GM19395 (cell line): ENCODE results near the gene CDKN2A.
"Not testable (repeated sequence)": the region's sequence is repeated elsewhere in the genome, so short reads cannot be mapped to it uniquely, and the experiment has no call there.

Experiments
- ATAC-seq: cut with Tn5 transposase; IDR thresholded peaks from one replicate; pipeline ENCODE4 v1.9.1; 2021; ENCODE audit warnings: mild to moderate bottlenecking, moderate library complexity; ENCODE audit not compliant: unreplicated experiment

CDKN2A gene

DNA sequence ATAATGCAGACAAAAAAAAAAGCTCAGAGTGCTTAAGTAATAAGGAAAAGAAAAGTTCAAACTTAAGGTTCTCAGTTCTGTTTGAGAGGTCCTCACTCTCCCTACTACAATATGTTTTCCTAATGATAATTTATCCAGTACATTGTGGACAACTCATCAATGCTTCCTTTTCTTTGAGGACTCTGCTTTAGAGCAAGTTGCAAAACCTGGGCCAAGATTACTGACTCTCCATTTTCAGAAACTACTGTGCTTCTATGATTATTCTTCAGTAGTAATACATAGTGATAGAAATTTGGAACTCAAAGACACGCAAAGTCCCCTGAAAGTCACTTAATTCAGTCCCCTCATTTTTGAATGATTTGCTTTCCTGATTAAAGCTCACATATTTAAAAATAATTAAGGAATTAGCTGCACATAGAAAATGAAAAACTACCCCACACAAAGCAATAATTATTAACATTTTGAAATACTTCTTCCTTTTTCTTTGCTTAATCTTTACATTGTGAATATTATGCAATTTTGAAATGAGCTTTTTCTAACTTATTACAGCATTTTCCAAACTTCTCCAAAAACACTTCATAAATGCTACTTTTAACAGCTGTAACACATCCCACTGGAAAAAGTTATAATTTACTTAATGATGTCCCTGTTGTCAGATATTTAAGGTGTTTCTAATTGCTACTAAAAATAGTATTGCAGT is 11.2 kb downstream of the CDKN2A start:
- ATAC-seq, result no peak

DNA sequence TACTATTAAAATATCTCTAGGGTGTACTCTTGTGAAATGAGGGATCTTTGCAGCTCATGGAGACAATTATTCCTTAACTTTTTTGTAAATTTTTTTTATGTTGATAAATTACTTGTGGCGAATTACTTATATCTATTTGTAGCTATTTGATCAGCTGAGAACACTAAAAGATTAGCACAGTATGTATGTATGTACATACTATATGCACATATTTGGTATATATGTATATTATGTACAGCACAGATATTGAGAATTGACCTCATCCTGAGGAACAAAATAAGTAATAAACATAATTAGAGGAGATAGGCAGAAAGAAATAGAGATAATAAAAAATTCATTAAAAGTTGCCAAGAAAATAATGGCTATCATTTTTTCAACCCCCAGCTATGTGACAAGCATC is 11.8 kb downstream of the CDKN2A start:
- no peak for ATAC-seq

DNA sequence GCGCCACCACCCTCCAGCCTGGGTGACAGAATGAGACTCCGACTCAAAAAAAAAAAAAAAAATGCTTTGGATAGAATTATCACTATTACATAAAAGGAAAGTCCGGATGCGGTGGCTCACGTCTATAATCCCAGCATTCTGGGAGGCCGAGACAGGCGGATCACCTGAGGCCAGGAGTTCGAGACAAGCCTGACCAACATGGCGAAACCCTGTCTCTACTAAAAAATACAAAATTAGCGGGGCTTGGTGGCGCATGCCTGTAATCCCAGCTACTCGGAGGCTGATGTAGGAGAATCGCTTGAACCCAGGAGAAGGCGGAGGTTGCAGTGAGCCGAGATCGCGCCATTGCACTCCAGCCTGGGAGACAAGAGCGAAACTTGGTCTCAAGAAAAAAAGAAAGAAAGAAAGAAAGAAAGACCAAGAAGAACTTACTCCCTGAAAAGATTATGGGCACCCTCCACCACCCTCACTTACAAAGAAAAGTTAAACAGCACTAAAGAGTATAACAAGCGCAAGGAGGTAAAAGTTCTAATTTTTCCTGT is 17.8 kb downstream of the CDKN2A start:
- ATAC-seq, result no peak

DNA sequence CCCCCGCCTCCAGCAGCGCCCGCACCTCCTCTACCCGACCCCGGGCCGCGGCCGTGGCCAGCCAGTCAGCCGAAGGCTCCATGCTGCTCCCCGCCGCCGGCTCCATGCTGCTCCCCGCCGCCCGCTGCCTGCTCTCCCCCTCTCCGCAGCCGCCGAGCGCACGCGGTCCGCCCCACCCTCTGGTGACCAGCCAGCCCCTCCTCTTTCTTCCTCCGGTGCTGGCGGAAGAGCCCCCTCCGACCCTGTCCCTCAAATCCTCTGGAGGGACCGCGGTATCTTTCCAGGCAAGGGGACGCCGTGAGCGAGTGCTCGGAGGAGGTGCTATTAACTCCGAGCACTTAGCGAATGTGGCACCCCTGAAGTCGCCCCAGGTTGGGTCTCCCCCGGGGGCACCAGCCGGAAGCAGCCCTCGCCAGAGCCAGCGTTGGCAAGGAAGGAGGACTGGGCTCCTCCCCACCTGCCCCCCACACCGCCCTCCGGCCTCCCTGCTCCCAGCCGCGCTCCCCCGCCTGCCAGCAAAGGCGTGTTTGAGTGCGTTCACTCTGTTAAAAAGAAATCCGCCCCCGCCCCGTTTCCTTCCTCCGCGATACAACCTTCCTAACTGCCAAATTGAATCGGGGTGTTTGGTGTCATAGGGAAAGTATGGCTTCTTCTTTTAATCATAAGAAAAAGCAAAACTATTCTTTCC is 19.3 kb downstream of the CDKN2A start:
- ATAC-seq, result peak; percentile 66

DNA sequence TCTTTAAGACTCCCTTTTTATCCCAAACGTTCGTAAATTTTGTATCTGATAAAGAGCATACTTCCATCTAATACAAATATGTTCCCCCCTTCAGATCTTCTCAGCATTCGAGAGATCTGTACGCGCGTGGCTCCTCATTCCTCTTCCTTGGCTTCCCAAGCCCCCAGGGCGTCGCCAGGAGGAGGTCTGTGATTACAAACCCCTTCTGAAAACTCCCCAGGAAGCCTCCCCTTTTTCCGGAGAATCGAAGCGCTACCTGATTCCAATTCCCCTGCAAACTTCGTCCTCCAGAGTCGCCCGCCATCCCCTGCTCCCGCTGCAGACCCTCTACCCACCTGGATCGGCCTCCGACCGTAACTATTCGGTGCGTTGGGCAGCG is 19.9 kb downstream of the CDKN2A start:
- no peak for ATAC-seq

DNA sequence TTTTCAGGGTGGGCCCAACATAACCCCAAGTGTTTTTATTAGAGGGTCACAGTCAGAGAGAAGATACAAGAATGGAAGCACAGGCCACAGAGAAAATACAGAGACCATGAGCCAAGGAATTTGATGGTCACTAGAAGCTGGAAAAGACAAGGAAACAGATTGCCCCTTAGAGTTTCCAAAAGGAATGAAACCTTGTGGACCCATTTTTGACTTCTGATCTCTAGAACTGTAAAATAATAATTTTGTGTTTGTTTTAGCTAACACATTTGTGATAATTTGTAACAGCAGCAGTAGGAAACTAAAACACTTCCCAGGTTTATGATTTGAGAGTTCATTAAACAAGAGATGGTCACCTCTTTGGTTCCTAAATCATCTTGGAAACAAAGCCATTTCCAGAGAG is 21.8 kb downstream of the CDKN2A start:
- no peak for ATAC-seq

DNA sequence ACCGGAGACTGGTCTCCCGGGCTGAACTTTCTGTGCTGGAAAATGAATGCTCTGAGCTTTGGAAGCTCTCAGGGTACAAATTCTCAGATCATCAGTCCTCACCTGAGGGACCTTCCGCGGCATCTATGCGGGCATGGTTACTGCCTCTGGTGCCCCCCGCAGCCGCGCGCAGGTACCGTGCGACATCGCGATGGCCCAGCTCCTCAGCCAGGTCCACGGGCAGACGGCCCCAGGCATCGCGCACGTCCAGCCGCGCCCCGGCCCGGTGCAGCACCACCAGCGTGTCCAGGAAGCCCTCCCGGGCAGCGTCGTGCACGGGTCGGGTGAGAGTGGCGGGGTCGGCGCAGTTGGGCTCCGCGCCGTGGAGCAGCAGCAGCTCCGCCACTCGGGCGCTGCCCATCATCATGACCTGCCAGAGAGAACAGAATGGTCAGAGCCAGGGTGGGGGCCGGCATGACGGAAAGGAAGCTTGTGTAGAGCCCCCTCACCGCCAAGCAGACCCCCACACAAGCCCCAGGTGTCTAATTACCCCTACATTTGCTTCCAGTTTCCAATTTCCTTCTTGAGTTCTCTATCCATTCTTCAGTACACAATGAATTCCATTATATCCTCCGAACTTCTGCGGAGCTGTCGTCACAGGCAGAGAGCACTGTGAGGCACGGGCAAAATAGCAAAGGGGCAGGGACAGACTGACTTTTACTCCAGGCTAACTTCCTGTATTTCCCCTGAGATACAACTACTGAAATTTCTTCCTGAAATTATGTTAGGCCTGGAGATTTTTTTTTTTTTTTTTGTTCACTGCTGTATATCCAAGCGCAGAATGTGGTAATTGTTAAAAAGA is 23.2 kb downstream of the CDKN2A start:
- ATAC-seq, result no peak

DNA sequence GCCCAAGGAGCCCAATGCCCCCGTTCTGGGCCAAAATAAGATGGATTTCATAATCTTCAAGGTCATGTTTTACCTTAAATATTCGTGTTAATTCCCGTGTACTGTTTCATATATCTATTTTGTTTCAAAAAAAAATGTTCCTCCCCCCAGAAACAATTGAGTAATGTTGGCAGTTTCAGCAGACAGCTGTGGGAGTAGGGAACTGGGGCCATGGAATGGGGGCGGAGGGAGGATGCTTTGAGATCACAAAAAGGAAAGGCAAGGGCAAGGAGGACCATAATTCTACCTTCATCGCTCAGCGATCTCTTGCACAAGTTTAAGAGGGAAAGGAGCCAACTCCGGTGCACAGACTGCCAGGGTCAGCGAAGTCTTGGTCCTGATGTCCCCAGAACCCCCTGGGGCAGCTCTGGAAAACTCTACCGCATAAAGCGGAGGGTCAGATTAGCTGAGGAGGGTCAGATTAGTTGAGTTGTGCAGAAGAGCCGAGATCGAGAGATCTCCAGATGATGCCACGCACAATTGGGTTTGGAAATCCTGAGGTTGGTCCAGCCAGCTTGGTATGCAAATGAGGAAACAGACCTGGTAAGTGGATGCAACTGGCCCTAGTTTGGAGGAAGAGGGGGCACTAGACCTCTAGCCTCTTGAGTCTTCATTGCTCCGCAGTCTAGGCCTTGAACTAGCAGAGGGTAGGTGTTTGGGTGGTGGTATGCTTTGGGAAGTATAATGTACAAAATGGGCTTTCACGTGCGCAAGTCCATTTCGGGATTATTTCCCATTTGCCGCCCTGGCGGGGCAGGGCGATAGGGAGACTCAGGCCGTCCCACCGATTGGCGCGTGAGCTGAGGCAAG is 24.0 kb downstream of the CDKN2A start:
- ATAC-seq, result no peak

DNA sequence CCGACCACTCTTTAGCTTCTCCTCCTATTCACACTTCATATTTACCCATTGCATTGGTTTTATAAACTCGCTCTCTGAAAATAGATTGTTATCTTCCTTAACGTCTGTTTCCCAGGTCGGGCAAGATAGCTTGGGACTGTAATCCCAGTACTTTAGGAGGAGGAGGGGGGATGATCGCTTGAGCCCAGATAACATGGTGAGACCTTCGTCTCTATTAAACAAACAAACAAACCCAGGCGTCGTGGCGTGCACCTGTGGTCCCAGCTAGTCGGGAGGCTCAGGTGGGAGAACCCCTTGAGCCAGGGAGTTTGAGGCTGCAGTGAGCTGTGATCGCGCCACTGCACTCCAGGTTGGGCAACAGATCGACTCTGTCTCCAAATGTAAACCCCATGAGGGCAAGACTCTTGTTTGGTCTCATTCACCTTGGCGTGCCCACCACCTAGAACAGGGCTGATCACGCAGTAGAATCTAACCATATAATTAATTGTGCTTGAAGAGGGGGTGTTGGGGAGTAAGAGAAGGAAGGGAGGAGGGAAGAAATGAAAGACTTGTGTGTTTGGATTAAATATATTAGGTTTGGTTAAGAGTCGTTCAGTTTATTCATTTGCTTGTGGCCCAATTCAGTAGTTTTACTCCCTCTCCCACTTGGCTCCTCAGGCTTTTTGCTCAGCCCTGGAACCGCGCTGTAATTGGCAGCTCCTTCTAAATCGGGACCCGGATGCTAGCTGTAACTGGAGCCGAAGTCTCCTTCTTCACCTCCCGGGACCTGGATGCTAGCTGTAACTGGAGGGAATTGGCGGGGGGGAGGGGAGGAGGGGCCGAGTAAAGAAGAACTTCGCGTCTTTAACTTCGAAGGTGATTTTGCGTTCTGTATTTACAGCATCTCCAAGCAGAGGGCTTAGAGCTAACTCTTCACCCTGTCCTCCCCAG is 24.9 kb downstream of the CDKN2A start:
- ATAC-seq, result no peak

DNA sequence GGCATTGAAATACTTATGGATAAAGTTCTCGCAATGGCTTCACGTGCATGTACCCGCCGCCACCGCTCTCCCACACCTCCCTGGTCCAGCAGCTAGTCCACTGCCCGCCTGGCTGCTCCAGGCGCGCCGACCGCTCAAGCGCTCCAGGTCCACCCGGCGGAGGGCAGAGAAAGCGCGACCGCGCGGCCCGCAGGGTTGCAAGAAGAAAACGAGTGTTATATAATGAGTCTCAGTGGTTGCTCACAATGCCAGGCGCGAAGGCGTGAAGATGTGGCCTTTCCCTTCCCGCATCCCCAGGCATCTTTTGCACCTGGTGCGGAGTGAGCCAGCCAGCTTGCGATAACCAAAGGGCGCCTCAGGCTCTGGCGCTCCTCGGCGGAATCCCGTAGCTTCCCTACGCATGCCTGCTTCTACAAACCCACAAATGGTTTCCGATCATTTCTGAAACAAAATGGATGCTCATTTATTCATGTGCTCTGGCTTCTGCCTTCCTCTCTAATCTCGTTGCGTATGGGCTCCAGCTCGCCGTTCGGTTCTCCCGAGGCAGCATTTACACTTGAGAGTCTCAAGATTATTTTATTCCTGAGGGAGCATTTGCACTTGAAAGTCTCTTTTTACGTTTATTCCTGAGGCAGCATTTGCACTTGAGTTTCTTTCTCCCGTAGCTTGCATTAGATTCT is 25.7 kb downstream of the CDKN2A start:
- ATAC-seq, result no peak

DNA sequence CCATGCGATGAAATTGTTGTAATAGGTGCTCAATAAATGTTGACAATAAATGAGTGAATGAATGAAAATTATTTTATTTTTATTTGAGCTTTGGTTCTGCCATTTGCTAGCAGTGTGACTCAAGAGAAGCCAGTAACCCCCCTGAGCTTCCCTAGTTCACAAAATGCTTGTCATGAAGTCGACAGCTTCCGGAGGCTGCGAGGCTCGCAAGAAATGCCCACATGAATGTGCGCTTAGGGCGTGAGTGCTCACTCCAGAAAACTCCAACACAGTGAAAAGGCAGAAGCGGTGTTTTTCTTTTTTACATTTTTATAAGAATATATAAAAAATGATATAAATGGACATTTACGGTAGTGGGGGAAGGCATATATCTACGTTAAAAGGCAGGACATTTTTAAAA is 26.5 kb downstream of the CDKN2A start:
- no peak for ATAC-seq

DNA sequence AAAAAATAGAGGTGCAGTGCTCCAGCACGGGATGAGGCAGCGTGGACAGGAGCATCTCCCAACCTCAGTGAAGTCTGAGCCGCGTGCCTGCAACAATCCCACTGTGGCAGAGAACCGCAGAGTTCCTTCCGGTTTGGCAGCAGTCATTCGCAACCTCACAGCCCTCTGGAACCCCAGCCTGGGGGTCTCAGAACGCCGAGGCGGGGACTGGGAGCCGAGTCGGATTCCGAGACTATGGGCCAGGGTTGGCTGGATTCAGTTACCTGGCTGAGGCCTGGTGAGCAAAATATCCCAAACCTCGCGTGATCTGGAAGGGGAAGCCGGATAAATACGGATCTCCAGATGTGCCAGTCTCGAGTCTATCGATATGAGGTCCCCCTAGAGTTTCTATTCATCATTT is 27.0 kb downstream of the CDKN2A start:
- no peak for ATAC-seq

DNA sequence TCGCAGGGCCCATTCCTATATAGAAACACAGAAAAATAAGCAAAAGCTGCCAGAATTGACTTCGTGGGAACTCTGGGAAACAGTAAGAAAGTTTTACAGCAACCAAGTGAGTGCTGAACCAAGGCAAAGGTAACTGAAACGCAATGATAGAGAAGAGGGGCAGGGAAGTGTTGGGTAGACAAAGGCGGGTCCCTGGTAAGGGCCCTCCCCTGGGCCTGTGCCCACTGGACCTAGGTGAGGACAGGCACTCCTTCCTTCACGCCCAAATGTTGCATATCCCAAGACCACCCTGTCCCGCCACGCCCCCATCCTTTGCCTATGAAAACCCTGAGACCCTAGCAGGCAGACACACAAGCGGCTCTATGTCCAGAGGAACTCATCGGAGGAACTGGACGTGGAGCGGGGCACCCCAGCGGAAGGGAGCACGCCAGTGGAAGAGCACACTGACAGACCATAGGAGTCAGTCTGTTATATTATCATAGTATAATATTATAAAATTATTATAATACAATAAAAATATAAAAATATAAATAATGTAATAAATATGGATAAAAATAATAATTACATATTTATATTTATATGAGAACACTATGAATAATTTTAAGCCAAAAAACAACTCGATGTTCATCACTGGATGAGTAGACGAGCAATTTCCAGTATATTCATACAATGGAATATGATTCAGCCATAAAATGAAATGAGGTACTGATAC is 27.9 kb downstream of the CDKN2A start:
- ATAC-seq, result no peak

DNA sequence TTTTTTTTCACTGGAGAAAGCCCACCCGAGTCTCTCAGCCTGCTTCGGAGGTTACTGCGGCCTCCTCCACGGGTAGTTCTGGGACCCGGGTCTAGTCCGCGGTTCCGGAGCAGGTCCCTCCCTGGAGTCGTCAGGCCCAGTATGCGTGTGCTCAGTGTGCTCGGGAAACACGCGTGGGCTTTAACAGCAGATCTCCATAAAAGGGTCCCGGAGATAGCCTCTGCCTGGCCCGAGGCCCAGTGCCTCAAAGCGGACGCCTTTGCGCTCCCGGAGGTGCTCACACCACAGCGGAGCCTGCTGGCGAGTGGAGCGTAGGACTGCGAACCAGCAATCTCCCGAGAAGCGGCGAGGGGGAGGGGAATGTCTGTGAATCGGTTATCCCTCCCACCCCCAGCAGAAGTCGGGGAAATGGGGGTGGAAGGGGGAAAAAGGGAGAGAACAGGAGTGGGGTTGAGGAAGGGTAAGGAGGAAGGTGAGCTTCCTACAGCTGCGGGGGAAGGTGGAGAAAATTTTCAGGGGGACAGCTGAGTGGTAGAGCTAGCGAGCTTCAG is 28.7 kb downstream of the CDKN2A start:
- ATAC-seq, result peak; percentile 82

DNA sequence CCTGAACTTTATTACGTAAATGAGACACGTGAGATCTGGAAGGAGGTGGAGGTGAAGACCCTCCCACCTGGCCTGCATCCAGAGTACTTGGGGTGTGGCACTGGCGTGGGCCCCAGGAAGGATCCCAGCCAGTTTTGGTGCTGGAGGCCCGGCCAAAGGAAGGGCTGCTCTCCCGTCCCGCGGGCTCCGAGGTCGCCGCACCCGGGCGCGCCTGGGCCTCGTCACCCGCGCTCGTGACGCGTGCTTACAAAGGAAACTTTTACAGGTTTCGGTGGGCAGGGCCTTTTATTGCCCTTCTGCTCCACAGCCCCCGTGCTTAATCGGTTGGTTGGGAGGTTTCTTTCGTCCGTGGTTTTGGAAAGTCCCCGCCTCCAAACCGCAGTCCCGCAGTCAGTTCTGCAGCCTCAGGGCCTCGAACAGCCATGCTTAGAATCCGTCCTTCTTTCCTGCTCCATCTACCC is 29.2 kb downstream of the CDKN2A start:
- peak; percentile 76 for ATAC-seq

DNA sequence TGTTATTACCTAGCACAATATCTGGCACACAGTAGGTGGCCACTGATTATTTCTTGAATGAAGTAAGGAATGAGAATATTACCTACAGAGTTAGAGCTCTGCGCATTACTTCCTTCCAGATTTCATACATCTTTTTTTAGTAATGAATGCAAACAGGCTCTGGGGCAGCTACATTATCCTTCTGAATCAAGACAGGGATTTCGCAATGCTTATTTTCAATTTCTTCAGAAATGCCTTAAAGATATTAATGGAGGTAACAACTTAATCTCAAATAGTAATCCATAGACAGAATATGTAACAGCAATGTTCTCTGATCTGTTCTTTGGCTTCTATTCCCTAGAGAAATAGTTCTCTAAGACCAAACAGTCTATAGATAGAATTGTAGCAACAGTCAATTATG is 32.6 kb downstream of the CDKN2A start:
- no peak for ATAC-seq

DNA sequence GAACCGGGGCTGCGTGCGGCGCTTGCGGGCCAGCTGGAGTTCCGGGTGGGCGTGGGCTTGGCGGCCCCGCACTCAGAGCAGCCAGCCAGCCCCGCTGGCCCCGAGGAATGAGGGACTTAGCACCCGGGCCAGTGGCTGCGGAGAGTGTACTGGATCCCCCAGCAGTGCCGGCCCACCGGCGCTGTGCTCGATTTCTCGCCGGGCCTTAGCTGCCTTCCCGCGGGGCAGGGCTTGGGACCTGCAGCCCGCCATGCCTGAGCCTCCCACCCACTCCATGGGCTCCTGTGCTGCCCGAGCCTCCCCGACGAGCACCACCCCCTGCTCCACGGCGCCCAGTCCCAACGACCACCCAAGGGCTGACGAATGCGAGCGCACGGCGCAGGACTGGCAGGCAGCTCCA is 34.9 kb downstream of the CDKN2A start:
- ATAC-seq, result not testable (repeated sequence)

DNA sequence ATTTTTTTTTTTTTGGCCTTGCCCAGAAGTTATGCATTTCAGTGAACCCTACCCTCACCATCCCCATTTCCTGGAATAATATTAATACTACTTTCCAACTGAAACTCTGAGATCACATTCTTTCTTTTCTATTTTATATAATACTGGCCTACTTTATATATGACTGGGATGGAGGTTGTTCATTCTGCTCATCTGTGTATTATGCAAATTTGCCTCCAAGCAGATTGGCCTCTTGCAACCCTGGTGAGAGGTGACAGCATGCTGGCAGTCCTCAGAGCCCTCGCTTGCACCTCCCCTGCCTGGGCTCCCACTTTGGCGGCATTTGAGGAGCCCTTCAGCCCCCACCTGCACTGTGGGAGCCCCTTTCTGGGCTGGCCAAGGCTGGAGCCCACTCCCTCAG is 35.4 kb downstream of the CDKN2A start:
- ATAC-seq, result no peak
